ENCODE results near the gene RPL10. TPM values are rescaled to one million over a fixed set of nuclear protein-coding genes. Genes with fewer than 3 reads are reported as not detected.

The RPL10 gene
- total and polyA plus RNA-seq, 2 of the 8 experiments (the other 6 are each of a cell fraction or from before 2014, with no cell fraction given): 2,633 to 4,293 TPM

DNA sequence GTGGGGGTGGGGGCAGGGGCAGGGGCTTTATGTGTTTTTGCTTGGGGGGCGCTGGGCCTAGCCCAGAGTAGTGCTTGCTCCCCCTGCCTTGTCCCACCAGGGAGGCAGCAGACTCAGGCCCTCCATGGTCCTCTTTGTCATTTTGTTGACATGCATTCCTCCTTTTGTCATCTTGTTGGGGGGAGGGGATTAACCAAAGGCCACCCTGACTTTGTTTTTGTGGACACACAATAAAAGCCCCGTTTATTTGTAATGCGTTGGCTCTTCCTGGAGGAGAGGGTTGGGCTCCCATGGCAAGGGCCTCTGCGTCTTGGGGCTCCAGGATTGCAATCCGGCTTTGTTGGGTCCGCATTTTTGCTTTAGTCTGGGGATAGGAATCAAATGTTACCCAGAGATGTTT, 16.9 kb upstream of the RPL10 start:
- Histone ChIP-seq H3K4me3 (ENCODE audit: extremely low read depth in 1 of 4, insufficient read depth in 2 of 4, low read depth in 3 of 4, low read length in 4 of 4) (peak overlapping the region; percentile 7 to 97 (median 9); a peak in 3 of 8 replicates), H4K20me1 (replicated peaks in 1 of 2; ENCODE audit: control insufficient read depth in 1 of 2, insufficient read depth in 2 of 2, low read length in 2 of 2) (peaks cover 0 to 2% of the 10 kb centered on the region in 2 experiments), H3K23ac (ENCODE audit: insufficient read length) (no peak overlapping the region), H3K9me3 (ENCODE audit: insufficient read depth in 2 of 2, low read depth in 1 of 2, low read length in 1 of 2) (no peaks in the 10 kb centered on the region), H3K79me1 (ENCODE audit: low read depth, low read length) (no peaks in the 10 kb centered on the region), H3K4ac (replicated peaks; ENCODE audit: insufficient read length, low read depth, low read length) (no peak overlapping the region), H2BK5ac (ENCODE audit: low read depth, low read length) (peak overlapping the region; percentile 75), H3K14ac (ENCODE audit: insufficient read length) (no peak overlapping the region), H2BK20ac (ENCODE audit: low read length) (no peak overlapping the region), H4K5ac (ENCODE audit: insufficient read length, low read depth, low read length) (peak overlapping the region; percentile 90), H3K79me2 (ENCODE audit: control insufficient read depth in 1 of 2, insufficient read depth in 2 of 2, low read length in 2 of 2) (peaks cover 0 to 13% of the 10 kb centered on the region in 2 experiments; a peak in 2 of 4 replicates), H3K23me2 (ENCODE audit: low read depth, low read length) (peaks cover 4% of the 10 kb centered on the region; the same call in 1 of the 2 replicates), H2BK120ac (replicated peaks; ENCODE audit: low read depth, low read length) (peak overlapping the region; percentile 72), H3K36me3 (ENCODE audit: control insufficient read depth in 2 of 4, insufficient read depth in 4 of 4, low read length in 3 of 4) (peaks cover 0 to 26% (median 0%) of the 10 kb centered on the region in 4 experiments; a peak in 2 of 8 replicates), H4K91ac (replicated peaks; ENCODE audit: insufficient read length, low read length) (no peak overlapping the region), H3K4me1 (replicated peaks in 1 of 4; ENCODE audit: control insufficient read depth in 3 of 4, insufficient read depth in 4 of 4, low read length in 3 of 4) (peaks cover 0 to 20% (median 9%) of the 10 kb centered on the region in 4 experiments; a peak in 6 of 7 replicates), H3K9ac (replicated peaks in 1 of 4; ENCODE audit: extremely low read depth in 1 of 4, low read depth in 3 of 4, low read length in 3 of 4) (peak overlapping the region in 3 of 4 experiments; percentile 25 to 70 (median 47); a peak in 5 of 7 replicates), H3K27me3 (replicated peaks in 1 of 4; ENCODE audit: control insufficient read depth in 3 of 4, extremely low read depth in 1 of 4, insufficient read depth in 3 of 4, low read length in 3 of 4) (peaks cover 0 to 3% (median 0%) of the 10 kb centered on the region in 4 experiments; a peak in 1 of 7 replicates), H2AFZ (ENCODE audit: low read length) (no peak overlapping the region), H3K27ac (ENCODE audit: low read depth, low read length) (peak overlapping the region; percentile 96; the same call in 1 of the 2 replicates), H2AK5ac (ENCODE audit: low read depth, low read length) (no peak overlapping the region), H2BK12ac (ENCODE audit: low read depth, low read length) (no peak overlapping the region), H3K18ac (ENCODE audit: extremely low read depth, low read length) (no peak overlapping the region), H3K56ac (replicated peaks; ENCODE audit: insufficient read length, low read depth, low read length) (no peak overlapping the region), H4K8ac (ENCODE audit: extremely low read depth, insufficient read depth, low read length) (no peak overlapping the region), H3K4me2 (ENCODE audit: insufficient read depth in 1 of 2, low read depth in 2 of 2, low read length in 2 of 2) (peak overlapping the region; percentile 59 to 98), H2BK15ac (ENCODE audit: low read length) (no peak overlapping the region)
- 22% methylated on average over 5 of the region's 6 CpGs; no CpG with 5 or more reads in 1 of the 2 experiments for WGBS, 2 experiments (ENCODE audit: extremely low coverage in 1 of 2, insufficient coverage in 1 of 2, insufficient read length in 1 of 2, insufficient replicate concordance in 2 of 2, low coverage in 1 of 2, low lambda C conversion rate in 2 of 2, missing lambda C conversion rate in 1 of 2)
- FAIRE-seq: peak; percentile 93
- POLR2A ChIA-PET (ENCODE audit: partially characterized antibody): interaction anchor here (0.8 to 6.5 kb wide), 7 partner anchors 8 to 136 kb away, joined by 4 to 107 read pairs (median 22); partner anchors contain the start of genes FLNA and RPL10
- DNase-seq (ENCODE audit: low read depth in 1 of 2, low spot score in 2 of 2): peak in 1 of 2 experiments; percentile 66
- CTCF ChIA-PET (ENCODE audit: partially characterized antibody): interaction anchor here (1.0 to 3.9 kb wide), 2 partner anchors 8 to 154 kb away, joined by 3 to 29 read pairs; partner anchors contain the start of gene FLNA
- TF ChIP-seq ASH2L (IDR thresholded peaks at IDR 0.05; ENCODE audit: low read length): no peak
- TF ChIP-seq, protein P1, sequence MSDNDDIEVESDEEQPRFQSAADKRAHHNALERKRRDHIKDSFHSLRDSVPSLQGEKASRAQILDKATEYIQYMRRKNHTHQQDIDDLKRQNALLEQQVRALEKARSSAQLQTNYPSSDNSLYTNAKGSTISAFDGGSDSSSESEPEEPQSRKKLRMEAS (IDR thresholded peaks at IDR 0.05): no peak
